ENCODE data around the gene AGBL3. TPM values are rescaled to one million over a fixed set of nuclear protein-coding genes. Genes with fewer than 3 reads are reported as not detected.

AGBL3 gene
- total RNA-seq, 4 donors from 2014 or later: 0.49 to 2.4 (median 0.94) TPM; not detected in 1

DNA sequence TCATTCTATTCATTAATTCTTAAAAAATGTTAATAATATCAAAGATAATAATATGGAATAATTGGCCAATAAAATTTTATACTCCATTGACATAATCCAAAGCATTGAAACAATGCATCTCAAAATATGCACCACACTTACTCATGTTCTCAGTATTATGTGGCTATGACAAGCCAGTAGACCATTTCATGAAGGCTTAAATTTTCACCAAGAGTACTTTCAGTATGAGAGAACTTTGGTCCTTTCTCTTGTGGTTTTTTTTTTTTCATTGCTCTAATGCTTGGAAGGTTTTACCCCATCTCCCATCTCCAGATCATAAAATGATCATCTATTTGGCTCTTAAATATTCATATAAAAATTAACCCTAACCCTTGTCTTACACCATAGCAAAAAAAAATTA lies 116.1 kb downstream of the AGBL3 start:
- Histone ChIP-seq H3K36me3 (no peaks in the 10 kb centered on the region), H3K9me3 (no peaks in the 10 kb centered on the region), H3K27ac (no peak overlapping the region), H3K4me3 (no peak overlapping the region), H3K4me1 (no peaks in the 10 kb centered on the region), H3K27me3 (no peaks in the 10 kb centered on the region)
- no peak for DNase-seq (ENCODE audit: low spot score in 2 of 2)
- no peak for TF ChIP-seq POLR2A (IDR thresholded peaks at IDR 0.05)
- TF ChIP-seq, protein P1, sequence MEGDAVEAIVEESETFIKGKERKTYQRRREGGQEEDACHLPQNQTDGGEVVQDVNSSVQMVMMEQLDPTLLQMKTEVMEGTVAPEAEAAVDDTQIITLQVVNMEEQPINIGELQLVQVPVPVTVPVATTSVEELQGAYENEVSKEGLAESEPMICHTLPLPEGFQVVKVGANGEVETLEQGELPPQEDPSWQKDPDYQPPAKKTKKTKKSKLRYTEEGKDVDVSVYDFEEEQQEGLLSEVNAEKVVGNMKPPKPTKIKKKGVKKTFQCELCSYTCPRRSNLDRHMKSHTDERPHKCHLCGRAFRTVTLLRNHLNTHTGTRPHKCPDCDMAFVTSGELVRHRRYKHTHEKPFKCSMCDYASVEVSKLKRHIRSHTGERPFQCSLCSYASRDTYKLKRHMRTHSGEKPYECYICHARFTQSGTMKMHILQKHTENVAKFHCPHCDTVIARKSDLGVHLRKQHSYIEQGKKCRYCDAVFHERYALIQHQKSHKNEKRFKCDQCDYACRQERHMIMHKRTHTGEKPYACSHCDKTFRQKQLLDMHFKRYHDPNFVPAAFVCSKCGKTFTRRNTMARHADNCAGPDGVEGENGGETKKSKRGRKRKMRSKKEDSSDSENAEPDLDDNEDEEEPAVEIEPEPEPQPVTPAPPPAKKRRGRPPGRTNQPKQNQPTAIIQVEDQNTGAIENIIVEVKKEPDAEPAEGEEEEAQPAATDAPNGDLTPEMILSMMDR (IDR thresholded peaks at IDR 0.05): no peak
- no peak for TF ChIP-seq EP300 (IDR thresholded peaks at IDR 0.05)
- TF ChIP-seq POLR2AphosphoS5 (IDR thresholded peaks at IDR 0.05): no peak

DNA sequence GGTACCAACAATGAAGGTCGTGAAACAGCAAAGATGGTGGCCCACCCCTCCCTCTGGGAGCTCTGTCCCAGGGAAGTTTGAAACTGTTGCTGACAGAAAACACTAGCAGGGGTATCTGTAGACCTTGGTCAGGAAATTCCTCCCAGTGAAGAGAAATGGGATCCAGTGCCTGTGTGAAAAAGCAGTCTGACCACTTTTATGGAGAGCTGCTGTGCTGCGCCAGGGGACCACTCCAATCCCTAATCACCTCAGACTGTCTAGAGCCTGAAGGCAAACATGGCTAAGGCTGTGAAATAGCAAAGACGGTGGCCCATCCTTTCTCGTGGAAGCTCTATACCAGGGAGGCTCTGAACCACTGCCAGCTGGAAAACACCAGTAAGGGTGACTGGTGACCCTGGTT lies 123.3 kb downstream of the AGBL3 start:
- Histone ChIP-seq H3K27me3 (no peaks in the 10 kb centered on the region), H3K4me1 (no peaks in the 10 kb centered on the region), H3K27ac (no peak overlapping the region), H3K9me3 (no peaks in the 10 kb centered on the region), H3K36me3 (no peaks in the 10 kb centered on the region), H3K4me3 (no peak overlapping the region)
- TF ChIP-seq EP300 (IDR thresholded peaks at IDR 0.05) (no peak), POLR2A (IDR thresholded peaks at IDR 0.05) (no peak), POLR2AphosphoS5 (IDR thresholded peaks at IDR 0.05) (no peak)
- TF ChIP-seq, protein P1 (IDR thresholded peaks at IDR 0.05): no peak
- WGBS: 79% methylated on average over 4 of the region's 4 CpGs
- DNase-seq (ENCODE audit: low spot score in 2 of 2): no peak

GRCh38 chr7:135109976-135110375 lies 123.7 kb downstream of the AGBL3 start:
- no peak overlapping the region for H3K4me3 ChIP-seq
- H3K36me3 ChIP-seq: no peaks in the 10 kb centered on the region
- 80% methylated on average over 1 of the region's 1 CpG for WGBS
- H3K4me1 ChIP-seq: no peaks in the 10 kb centered on the region
- no peak for TF ChIP-seq POLR2A (IDR thresholded peaks at IDR 0.05)
- TF ChIP-seq POLR2AphosphoS5 (IDR thresholded peaks at IDR 0.05): no peak
- TF ChIP-seq, protein P1 (IDR thresholded peaks at IDR 0.05): no peak
- TF ChIP-seq EP300 (IDR thresholded peaks at IDR 0.05): no peak
- H3K27ac ChIP-seq: no peak overlapping the region
- no peak for DNase-seq (ENCODE audit: low spot score in 2 of 2)
- H3K27me3 ChIP-seq: no peaks in the 10 kb centered on the region
- H3K9me3 ChIP-seq: no peaks in the 10 kb centered on the region

- no peak overlapping the region for H3K4me3 ChIP-seq
- no peaks in the 10 kb centered on the region for H3K4me1 ChIP-seq
- H3K9me3 ChIP-seq: no peaks in the 10 kb centered on the region
- 61% methylated on average over 2 of the region's 2 CpGs for WGBS
- TF ChIP-seq, protein P1 (IDR thresholded peaks at IDR 0.05): no peak
- no peak for TF ChIP-seq POLR2A (IDR thresholded peaks at IDR 0.05)
- no peak for TF ChIP-seq POLR2AphosphoS5 (IDR thresholded peaks at IDR 0.05)
- TF ChIP-seq EP300 (IDR thresholded peaks at IDR 0.05): no peak
- no peak overlapping the region for H3K27ac ChIP-seq
- H3K36me3 ChIP-seq: no peaks in the 10 kb centered on the region
- no peaks in the 10 kb centered on the region for H3K27me3 ChIP-seq
- DNase-seq (ENCODE audit: low spot score in 2 of 2): no peak
These were observed 125.1 kb downstream of the AGBL3 start for GRCh38 chr7:135111379-135111778.

DNA sequence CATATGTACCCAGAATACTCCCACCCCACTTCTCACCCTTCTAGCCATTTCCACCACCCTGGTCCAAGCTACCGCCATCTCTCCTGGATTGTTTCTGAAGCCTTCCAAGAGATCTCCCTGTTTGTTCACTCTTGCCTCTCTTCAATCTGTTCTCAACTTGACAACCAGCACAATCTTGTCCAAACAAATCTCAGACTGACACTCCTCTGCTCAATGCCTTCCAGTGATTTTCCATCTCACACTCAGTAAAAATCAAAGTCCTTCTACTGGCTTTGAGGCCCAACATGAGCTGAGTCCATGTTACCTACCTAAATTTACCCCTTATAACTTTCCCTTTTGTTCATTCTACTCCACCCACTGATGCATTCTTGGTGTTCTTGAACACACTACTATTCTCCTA lies 128.3 kb downstream of the AGBL3 start:
- no peak for DNase-seq (ENCODE audit: low spot score in 2 of 2)
- H3K36me3 ChIP-seq: no peaks in the 10 kb centered on the region
- H3K27ac ChIP-seq: no peak overlapping the region
- no peak overlapping the region for H3K4me3 ChIP-seq
- TF ChIP-seq POLR2A (IDR thresholded peaks at IDR 0.05) (no peak), EP300 (IDR thresholded peaks at IDR 0.05) (no peak), POLR2AphosphoS5 (IDR thresholded peaks at IDR 0.05) (no peak)
- TF ChIP-seq, protein P1 (IDR thresholded peaks at IDR 0.05): no peak
- no peaks in the 10 kb centered on the region for H3K4me1 ChIP-seq
- H3K27me3 ChIP-seq: no peaks in the 10 kb centered on the region
- no peaks in the 10 kb centered on the region for H3K9me3 ChIP-seq
- WGBS: 88% methylated on average over 1 of the region's 1 CpG

Data from suprapubic skin (tissue), 4 donors.